GM21390 (cell line): ENCODE measurements around the gene HNRNPUL1.

Experiments used
- ATAC-seq: cut with Tn5 transposase; IDR thresholded peaks from one replicate; pipeline ENCODE4 v1.9.1; 2021; ENCODE audit not compliant: unreplicated experiment

The HNRNPUL1 gene

DNA sequence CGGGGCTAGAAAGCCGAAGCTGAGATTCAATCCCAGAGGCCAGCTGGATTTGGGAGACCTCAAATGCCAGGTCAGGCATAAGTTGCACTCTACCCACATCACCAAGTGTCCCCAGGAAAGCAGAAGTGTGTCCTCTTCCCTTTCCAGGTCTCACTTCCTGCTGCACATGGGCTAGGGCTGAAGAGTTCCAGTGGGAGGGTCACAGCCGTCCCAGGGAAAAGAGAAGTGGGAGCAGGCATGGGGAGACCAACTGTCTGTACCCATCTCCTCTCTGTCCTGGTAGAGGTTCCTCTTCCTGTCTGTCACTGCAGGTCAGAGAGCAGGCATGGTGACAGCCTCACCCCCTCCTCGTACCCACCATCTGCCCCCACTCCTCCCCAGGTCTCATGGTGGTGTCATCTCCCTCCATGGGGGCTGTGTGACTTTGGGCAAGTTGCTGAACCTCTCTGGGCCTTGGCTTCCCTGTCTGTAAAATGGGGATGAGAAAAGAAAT, 30.4 kb upstream of the HNRNPUL1 start:
- ATAC-seq = no peak

DNA sequence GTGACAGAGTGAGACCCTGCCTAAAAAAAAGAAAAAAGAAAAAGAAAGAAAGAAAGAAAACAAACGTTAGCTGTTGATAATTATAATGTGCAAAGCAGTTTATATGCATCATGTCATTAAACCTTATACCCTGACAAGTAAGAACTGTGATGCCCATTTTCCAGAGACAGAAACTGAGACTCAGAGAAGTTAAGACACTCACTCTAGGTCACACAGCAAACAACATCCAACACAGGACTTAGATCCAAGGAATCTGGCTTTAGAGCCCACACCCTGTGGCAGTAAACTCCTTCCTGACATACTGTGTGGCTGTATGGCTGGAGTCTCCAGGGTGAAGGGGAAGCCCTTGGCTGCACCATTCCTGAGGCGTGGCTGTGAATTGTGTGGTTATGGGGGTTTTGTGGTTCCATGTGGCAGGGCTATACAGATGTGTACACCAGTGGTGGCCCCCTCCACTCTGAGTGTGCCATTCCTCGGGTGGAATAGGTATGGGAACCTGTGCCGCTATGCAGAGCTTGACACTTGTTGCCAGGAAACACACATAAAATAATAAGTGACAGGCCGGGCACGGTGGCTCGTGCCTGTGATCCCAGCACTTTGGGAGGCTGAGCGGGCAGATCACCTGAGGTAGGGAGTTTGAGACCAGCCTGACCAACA, 29.5 kb upstream of the HNRNPUL1 start:
- no peak for ATAC-seq

DNA sequence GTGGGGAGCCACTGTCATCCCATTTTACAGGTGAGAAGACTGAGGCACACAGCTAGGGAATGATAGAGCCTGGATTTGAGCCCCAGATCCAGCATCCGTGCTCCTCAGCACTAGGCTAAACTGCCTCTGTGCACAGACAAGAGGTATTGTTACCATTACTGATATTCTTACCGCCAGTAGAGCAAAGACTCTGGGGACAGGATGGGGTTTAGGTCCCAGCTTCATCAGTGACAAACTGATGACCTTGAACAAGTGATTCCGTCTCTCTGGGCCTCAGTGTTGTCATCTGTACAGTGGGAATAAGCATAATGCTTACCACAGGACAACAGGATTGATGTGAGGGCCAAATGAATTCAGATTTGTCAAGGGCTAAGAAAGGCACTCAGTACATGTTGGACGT, 28.7 kb upstream of the HNRNPUL1 start:
- ATAC-seq = no peak

DNA sequence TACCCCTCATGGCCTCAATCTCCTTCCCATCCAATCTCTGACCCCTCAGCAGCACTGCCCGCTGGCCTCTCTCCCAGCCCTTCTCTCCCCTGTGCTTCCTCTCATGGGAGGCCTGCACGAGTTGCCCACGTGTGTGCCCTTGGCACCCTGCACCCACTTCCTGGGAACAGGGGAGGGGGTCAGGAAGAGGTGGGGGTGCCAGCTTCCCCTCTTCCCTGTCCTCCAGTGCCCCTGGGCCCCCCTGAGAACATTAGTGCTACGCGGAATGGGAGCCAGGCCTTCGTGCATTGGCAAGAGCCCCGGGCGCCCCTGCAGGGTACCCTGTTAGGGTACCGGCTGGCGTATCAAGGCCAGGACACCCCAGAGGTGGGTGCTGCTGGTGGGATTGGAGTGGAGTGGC, 25.9 kb upstream of the HNRNPUL1 start:
- no peak for ATAC-seq

- ATAC-seq = no peak
These were observed 24.8 kb upstream of the HNRNPUL1 start for GRCh38 chr19:41239363-41239762.

DNA sequence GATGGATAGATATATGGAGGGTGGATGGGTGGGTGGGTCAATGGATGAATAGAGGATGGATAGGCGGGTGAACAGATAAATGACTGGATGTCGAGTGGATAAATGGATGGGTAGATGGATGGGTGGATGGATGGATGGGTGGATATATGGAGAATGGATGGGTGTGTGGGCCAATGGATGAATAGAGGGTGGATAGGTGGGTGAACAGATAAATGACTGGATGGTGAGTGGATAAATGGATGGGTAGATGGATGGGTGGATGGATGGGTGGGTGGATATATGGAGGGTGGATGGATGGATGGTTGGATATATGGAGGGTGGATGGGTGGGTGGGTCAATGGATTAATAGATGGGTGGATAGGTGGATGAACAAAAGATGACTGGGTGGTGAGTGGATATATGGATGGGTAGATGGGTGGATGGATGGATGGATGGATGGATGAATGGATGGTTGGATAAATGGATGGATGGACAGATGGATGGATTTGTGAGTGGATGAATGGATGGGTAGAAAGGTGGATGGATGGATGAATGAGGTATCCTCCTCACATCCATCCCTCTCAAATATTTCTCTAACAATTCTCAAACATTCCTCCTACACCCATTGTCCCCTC, 24.1 kb upstream of the HNRNPUL1 start:
- no peak for ATAC-seq

DNA sequence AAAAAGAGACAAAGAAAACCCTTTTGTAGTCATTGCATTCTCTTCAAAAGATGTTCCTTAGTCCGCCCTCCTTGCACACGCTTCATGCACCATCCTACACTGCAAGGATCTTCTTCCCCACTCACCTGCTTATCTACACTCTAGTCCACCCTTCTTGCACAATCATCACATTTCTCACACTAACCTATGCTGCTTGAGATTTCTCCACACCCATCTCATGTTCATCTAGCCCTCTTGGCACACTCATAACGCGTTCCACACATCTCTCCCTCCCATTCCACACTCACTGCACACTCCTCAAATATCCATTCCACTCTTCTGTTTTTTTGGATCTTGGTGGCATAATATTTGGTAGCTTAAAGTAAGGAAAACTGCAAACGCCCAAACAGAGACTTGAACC, 22.3 kb upstream of the HNRNPUL1 start:
- ATAC-seq = no peak

DNA sequence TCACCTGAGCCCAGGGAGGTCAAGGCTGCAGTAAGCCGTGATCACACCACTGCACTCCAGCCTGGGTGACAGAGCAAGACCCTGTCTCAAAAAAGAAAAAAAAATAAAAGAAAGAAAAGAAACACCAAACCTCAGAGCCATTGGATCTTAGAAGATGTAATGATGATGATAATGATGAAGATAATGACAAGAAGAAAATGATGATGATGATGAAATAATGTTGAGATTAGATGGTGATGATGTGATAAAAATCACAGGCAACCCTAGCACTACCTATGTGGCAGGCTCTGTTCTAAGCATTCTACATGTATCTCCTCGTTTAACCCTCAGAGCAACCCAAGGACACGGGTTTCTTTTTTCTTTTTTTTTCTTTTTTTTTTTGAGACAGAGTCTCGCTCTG, 20.1 kb upstream of the HNRNPUL1 start:
- ATAC-seq = no peak

DNA sequence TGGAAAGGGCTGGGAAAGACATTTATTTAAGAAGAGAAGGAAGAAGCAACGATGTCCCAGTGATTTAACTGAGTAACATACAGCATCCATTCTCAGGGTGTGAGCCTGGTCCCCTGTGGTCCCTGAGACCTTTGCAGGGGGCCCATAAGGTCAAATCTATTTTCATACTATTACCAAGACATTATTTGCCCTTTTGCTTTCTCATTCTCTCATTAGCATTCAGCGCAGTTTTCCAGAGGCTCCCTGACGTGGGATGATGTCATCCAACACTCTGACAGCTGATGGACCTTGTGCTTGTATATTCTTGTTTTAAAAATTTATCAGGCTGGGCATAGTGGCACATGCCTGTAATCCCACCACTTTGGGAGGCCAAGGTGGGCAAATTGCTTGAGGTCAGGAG, 18.3 kb upstream of the HNRNPUL1 start:
- ATAC-seq = no peak

DNA sequence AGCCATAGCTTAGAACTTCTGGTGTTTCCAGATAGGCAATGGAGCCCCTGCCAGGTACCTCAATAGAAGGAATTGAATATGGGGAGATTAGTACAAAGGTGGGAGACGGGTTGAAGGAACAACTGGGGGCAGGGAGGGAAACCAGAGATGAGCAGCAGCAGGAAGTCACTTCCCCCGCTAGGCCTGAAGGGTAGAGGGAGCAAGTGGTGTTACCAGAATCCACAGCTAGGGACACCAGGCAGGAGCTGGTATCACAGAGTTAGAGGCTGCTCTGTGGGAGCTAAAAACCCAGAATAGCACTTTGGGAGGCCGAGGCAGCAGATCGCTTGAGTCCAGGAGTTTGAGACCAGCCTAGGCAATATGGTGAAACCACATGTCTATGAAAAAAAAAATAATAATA, 15.3 kb upstream of the HNRNPUL1 start:
- ATAC-seq = no peak

GRCh38 chr19:41249707-41250423, 14.3 kb upstream of the HNRNPUL1 start:
- ATAC-seq = no peak

DNA sequence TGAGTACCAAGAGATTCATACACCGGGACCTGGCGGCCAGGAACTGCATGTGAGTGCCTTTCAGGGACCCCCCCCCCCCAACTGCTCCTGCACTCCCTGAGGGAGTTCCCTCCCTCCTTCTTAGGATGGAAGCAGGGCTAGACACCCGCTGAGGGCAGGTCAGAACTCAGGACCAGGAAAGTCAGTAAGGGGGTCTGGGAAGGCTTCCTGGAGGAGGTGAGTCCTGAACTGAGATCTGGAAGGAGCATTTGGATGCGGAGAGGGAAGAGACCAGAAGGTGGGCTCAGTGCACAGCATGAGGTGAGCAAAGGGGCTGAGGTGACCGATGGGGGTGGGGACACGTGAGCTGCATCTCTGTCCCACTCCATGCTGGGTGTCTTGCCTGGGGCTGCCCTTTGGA, 10.5 kb upstream of the HNRNPUL1 start:
- ATAC-seq = no peak

DNA sequence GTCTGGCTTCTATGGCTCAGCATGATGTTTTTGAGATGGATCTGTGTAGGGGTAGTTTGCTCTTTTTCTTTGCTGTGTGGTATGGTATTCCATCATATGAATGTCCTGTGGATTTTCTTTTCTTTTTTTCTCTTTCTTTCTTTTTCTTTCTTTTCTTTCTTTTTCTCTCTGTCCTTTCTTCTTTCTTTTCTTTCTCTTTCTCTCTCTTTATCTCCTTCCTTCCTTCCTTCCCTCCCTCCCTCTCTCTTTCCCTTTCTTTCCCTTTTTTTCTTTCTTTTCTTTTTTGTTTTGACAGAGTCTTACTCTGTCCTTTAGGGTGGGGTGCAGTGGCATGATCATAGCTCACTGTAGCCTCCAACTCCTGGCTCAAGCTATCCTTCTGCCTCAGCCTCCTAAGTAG, 9.0 kb upstream of the HNRNPUL1 start:
- no peak for ATAC-seq

DNA sequence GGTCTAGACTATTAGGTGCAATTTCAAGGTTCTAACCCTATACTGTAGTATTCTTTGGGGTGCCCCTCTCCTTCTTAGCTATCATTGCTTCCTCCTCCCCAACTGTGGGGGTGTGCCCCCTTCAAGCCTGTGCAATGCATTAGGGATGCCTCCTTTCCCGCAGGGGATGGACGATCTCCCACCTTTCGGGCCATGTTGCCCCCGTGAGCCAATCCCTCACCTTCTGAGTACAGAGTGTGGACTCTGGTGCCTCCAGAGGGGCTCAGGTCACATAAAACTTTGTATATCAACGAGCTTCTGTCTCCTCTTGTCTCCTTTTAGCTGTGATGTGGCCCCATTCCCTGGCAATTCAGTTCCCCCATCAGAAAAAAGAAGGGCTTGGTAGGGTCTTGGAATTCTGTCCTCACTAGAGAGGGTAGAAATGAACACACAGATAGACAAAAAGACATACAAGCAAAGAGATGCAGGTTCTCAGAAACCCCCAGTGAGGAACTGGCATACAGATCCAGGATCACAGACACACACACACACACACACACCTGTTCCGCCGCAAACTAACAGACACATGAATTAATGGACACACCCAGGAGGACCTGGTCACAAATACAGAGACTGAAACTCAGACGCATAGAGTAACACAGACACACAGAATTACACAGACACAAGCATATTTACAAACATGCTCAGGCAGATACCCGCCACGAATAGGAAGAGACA, 2.5 kb upstream of the HNRNPUL1 start:
- no peak for ATAC-seq

- peak; percentile 6 for ATAC-seq
These were observed 926 bp upstream of the HNRNPUL1 start for GRCh38 chr19:41263042-41263849.

DNA sequence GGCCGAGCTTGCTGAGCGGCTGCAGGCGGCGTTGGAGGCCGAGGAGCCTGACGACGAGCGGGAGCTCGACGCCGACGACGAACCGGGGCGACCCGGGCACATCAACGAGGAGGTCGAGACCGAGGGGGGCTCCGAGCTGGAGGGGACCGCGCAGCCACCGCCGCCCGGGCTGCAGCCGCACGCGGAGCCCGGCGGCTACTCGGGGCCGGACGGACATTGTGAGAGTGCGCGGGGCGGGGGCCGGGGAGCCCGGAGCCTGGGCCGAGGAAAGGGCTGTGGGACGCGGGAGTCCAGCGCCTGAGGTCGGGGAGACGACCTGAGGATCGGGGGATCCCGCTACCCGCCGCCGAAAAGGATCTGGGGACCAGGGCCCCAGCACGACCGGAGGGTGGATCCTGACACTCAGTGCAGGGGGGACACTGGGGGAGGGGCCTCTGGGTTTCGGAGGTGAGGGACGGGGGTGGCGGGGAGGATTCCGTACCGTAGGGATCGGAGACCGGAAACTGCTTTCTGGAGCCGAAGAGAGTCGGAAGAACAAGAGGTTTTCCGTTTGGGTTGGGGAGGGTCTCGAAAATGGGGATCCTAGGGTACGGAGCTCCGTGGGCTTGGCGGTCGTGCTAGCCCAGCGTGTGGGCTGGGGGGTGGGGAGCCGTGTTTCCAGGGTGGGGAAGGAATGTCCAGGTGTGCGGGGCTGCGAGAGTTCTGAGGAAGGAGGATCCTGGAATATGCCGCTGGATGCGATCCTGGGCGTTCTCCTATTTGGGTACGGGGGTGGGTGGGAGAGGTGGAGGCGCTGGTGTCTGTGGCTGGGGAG, 616 bp downstream of the HNRNPUL1 start:
- ATAC-seq = no peak

- no peak for ATAC-seq
These were observed 1.4 kb downstream of the HNRNPUL1 start for GRCh38 chr19:41265395-41266153.

GRCh38 chr19:41269055-41269454, 4.9 kb downstream of the HNRNPUL1 start:
- ATAC-seq = no peak

- ATAC-seq = no peak
These were observed 5.4 kb downstream of the HNRNPUL1 start for GRCh38 chr19:41269571-41269970.
